ENCODE data around the gene DPP6. TPM values are rescaled to one million over a fixed set of nuclear protein-coding genes. Genes with fewer than 3 reads are reported as not detected.

DPP6 gene
- total RNA-seq, 1 experiment from 2014 or later = not detected

GRCh38 chr7:154591544-154591943 is 539.3 kb downstream of the DPP6 start:
- intact Hi-C loops (cut with micrococcal nuclease; ENCODE audit: unreplicated experiment) = no loop called here
- H3K27ac ChIP-seq (ENCODE audit: low read depth, low read length, poor library complexity, severe bottlenecking) = no peak overlapping the region
- peaks cover 4% of the 10 kb centered on the region for H3K9me3 ChIP-seq (ENCODE audit: low read depth, low read length, poor library complexity, severe bottlenecking)
- no peaks in the 10 kb centered on the region for H3K36me3 ChIP-seq (ENCODE audit: insufficient read depth, low read length, poor library complexity, severe bottlenecking)
- DNase-seq (ENCODE audit: low spot score) = no peak
- no peak overlapping the region for H3K4me3 ChIP-seq (ENCODE audit: low read depth, low read length, poor library complexity, severe bottlenecking)
- TF ChIP-seq CTCF (conservative IDR thresholded peaks at IDR 0.05; ENCODE audit: low read depth, low read length) = no peak
- TF ChIP-seq EZH2 (IDR thresholded peaks at IDR 0.05; ENCODE audit: borderline replicate concordance, low read depth, low read length, poor library complexity, severe bottlenecking) = no peak
- ChIA-PET POLR2A (ENCODE audit: low non-redundant PET) (no interaction called here), CTCF (no interaction called here)
- no peaks in the 10 kb centered on the region for H3K27me3 ChIP-seq (replicated peaks; ENCODE audit: insufficient read depth, low read depth, low read length, poor library complexity)
- H3K4me1 ChIP-seq (ENCODE audit: insufficient read depth, low read length, poor library complexity, severe bottlenecking) = no peaks in the 10 kb centered on the region
- BruUV-seq (replicated peaks) = no TSS peak

GRCh38 chr7:154592388-154592787 is 540.2 kb downstream of the DPP6 start:
- CTCF ChIA-PET = no interaction called here
- no peaks in the 10 kb centered on the region for H3K36me3 ChIP-seq (ENCODE audit: insufficient read depth, low read length, poor library complexity, severe bottlenecking)
- intact Hi-C loops (cut with micrococcal nuclease; ENCODE audit: unreplicated experiment) = no loop called here
- H3K27me3 ChIP-seq (replicated peaks; ENCODE audit: insufficient read depth, low read depth, low read length, poor library complexity) = no peaks in the 10 kb centered on the region
- H3K4me1 ChIP-seq (ENCODE audit: insufficient read depth, low read length, poor library complexity, severe bottlenecking) = no peaks in the 10 kb centered on the region
- POLR2A ChIA-PET (ENCODE audit: low non-redundant PET) = no interaction called here
- H3K27ac ChIP-seq (ENCODE audit: low read depth, low read length, poor library complexity, severe bottlenecking) = no peak overlapping the region
- DNase-seq (ENCODE audit: low spot score) = no peak
- H3K9me3 ChIP-seq (ENCODE audit: low read depth, low read length, poor library complexity, severe bottlenecking) = peaks cover 5% of the 10 kb centered on the region
- H3K4me3 ChIP-seq (ENCODE audit: low read depth, low read length, poor library complexity, severe bottlenecking) = no peak overlapping the region
- TF ChIP-seq EZH2 (IDR thresholded peaks at IDR 0.05; ENCODE audit: borderline replicate concordance, low read depth, low read length, poor library complexity, severe bottlenecking) = no peak
- TF ChIP-seq CTCF (conservative IDR thresholded peaks at IDR 0.05; ENCODE audit: low read depth, low read length) = no peak
- no TSS peak for BruUV-seq (replicated peaks)

GRCh38 chr7:154598396-154598795 is 546.2 kb downstream of the DPP6 start:
- Histone ChIP-seq H3K27ac (ENCODE audit: low read depth, low read length, poor library complexity, severe bottlenecking) (no peak overlapping the region), H3K4me1 (ENCODE audit: insufficient read depth, low read length, poor library complexity, severe bottlenecking) (no peaks in the 10 kb centered on the region), H3K9me3 (ENCODE audit: low read depth, low read length, poor library complexity, severe bottlenecking) (peaks cover 5% of the 10 kb centered on the region), H3K27me3 (replicated peaks; ENCODE audit: insufficient read depth, low read depth, low read length, poor library complexity) (no peaks in the 10 kb centered on the region), H3K36me3 (ENCODE audit: insufficient read depth, low read length, poor library complexity, severe bottlenecking) (no peaks in the 10 kb centered on the region), H3K4me3 (ENCODE audit: low read depth, low read length, poor library complexity, severe bottlenecking) (no peak overlapping the region)
- TF ChIP-seq EZH2 (IDR thresholded peaks at IDR 0.05; ENCODE audit: borderline replicate concordance, low read depth, low read length, poor library complexity, severe bottlenecking) = no peak
- no peak for TF ChIP-seq CTCF (conservative IDR thresholded peaks at IDR 0.05; ENCODE audit: low read depth, low read length)
- CTCF ChIA-PET = no interaction called here
- POLR2A ChIA-PET (ENCODE audit: low non-redundant PET) = no interaction called here
- intact Hi-C loops (cut with micrococcal nuclease; ENCODE audit: unreplicated experiment) = no loop called here
- DNase-seq (ENCODE audit: low spot score) = no peak
- BruUV-seq (replicated peaks) = no TSS peak

Measured in A673 (cell line).